Neural progenitor cell (in vitro differentiated cells): Measurements from ENCODE around the gene CTTN. TPM values are rescaled to one million over a fixed set of nuclear protein-coding genes. Genes with fewer than 3 reads are reported as not detected.

Experiments used
- DNase-seq: peaks from one replicate; pipeline ENCODE4 v3.0.0-alpha.2; 2016; ENCODE audit warnings: low spot score
- H2AFZ ChIP-seq: fragments of 200-600 bp; sonication (generic); replicated peaks from 2 replicates; pipeline ENCODE4 v1.6.1; 2016; ENCODE audit warnings: antibody characterized with exemption
- H3F3A ChIP-seq: fragments of 200-600 bp; sonication (generic); 2 replicates; pipeline ENCODE4 v1.6.1; 2016; ENCODE audit warnings: antibody characterized with exemption, low read depth
- H3K27ac ChIP-seq: fragments of 200-600 bp; sonication (generic); 2 replicates; pipeline ENCODE4 v1.5.1; 2016; ENCODE audit warnings: mild to moderate bottlenecking
- H3K27me3 ChIP-seq: fragments of 200-600 bp; sonication (generic); 2 replicates; pipeline ENCODE4 v1.6.1; 2016; ENCODE audit warnings: mild to moderate bottlenecking, moderate library complexity
- H3K36me3 ChIP-seq: fragments of 200-600 bp; sonication (generic); 2 replicates; pipeline ENCODE4 v1.5.1; 2016
- H3K4me1 ChIP-seq: fragments of 200-600 bp; sonication (generic); 2 replicates; pipeline ENCODE4 v1.6.1; 2016; ENCODE audit warnings: mixed run types
- H3K4me2 ChIP-seq: fragments of 200-600 bp; sonication (generic); 2 replicates; pipeline ENCODE4 v1.6.1; 2016
- H3K4me3 ChIP-seq: fragments of 200-600 bp; sonication (generic); 2 replicates; pipeline ENCODE4 v1.5.1; 2016
- H3K79me2 ChIP-seq: fragments of 200-600 bp; sonication (generic); 2 replicates; pipeline ENCODE4 v1.6.1; 2016; ENCODE audit warnings: low read depth
- H3K9ac ChIP-seq: fragments of 200-600 bp; sonication (generic); 2 replicates; pipeline ENCODE4 v1.6.1; 2016
- H3K9me3 ChIP-seq: fragments of 200-600 bp; sonication (generic); 2 replicates; pipeline ENCODE4 v1.5.1; 2016; ENCODE audit warnings: low read depth
- H4K20me1 ChIP-seq: fragments of 200-600 bp; sonication (generic); 2 replicates; pipeline ENCODE4 v1.6.1; 2016; ENCODE audit warnings: low read depth
- H3K27ac Mint-ChIP-seq: 3 replicates; pipeline ENCODE4 v1.8.0; 2021; ENCODE audit warnings: mixed read lengths
- H3K27me3 Mint-ChIP-seq: 2 replicates; pipeline ENCODE4 v1.8.0; 2022; ENCODE audit warnings: low read depth, mild to moderate bottlenecking, inconsistent platforms, moderate library complexity, mixed read lengths; ENCODE audit not compliant: insufficient read depth
- H3K36me3 Mint-ChIP-seq: 3 replicates; pipeline ENCODE4 v1.8.0; 2021; ENCODE audit warnings: mixed read lengths
- H3K4me1 Mint-ChIP-seq: 3 replicates; pipeline ENCODE4 v1.8.0; 2021; ENCODE audit warnings: mixed read lengths
- H3K4me3 Mint-ChIP-seq: 3 replicates; pipeline ENCODE4 v1.8.0; 2021; ENCODE audit warnings: mild to moderate bottlenecking, moderate library complexity, mixed read lengths
- H3K9me3 Mint-ChIP-seq: 3 replicates; pipeline ENCODE4 v1.8.0; 2020; ENCODE audit warnings: mixed read lengths
- EZH2 ChIP-seq: fragments of 200-600 bp; sonication (generic); IDR thresholded peaks from 2 replicates; pipeline ENCODE4 v1.6.1; 2017; ENCODE audit warnings: antibody characterized with exemption, mild to moderate bottlenecking, moderate library complexity
- EZH2phosphoT487 ChIP-seq: fragments of 200-600 bp; sonication (generic); IDR thresholded peaks from 2 replicates; pipeline ENCODE4 v1.6.1; 2017; ENCODE audit warnings: antibody characterized with exemption
- total RNA-seq: library from RNA; depleted of rRNA; stranded (reverse); fragments of >200 nt; gene quantifications from 2 replicates; pipeline ENCODE4 v1.2.3, GENCODE V29; 2015; ENCODE audit warnings: low replicate concordance
- TF ChIP-seq, protein P1 (sequence below): fragments of 200-600 bp; sonication (generic); IDR thresholded peaks from 2 replicates; pipeline ENCODE4 v1.5.1; 2017; ENCODE audit warnings: antibody characterized with exemption, mild to moderate bottlenecking

Gene CTTN
- total RNA-seq, 1 donor from 2014 or later: 200 TPM

DNA sequence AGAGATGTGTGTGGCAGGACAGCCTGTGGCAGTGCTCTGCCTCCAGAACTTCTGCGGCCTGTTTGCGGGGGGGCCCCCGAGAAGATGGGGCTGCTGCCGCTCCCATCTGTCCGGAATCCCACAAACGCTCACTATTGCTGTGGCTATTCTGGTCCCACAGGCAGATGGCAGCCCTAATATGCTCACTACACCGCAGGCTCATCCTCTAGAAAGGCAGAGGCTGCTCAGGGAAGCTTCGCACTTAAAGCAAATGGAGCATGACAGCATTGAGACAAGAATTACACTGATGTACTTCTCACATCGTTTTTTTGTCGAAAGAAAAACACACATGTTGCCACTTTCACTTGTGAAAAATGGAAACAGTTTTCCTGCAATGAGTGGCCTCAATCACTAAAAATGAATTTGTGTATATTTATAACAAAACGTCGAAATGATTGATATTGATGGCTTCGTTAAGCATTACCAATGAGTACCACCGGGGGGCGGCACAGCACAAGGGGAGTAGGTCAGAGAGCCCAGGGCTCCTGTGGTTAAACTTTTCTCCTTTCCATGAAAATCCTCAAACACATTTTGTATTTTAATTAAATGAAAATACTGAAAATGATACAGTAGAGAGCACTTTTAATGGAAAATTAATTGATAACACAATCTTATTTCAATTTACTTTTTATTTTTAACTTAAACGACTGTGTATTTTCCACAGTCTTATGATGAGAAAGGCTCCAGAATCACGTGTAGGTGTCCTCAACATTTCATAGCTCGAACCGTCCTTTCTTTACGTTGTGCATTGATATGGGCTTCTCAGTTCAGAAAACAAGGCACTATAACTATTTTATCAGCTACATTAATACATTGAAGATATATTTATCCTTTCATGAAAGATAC is 69.1 kb downstream of the CTTN start:
- no peak overlapping the region for H3K4me3 Mint-ChIP-seq
- Histone ChIP-seq H3K79me2 (no peaks in the 10 kb centered on the region), H3K36me3 (no peaks in the 10 kb centered on the region), H3K27me3 (no peaks in the 10 kb centered on the region), H3F3A (no peaks in the 10 kb centered on the region), H3K4me2 (no peak overlapping the region), H3K9ac (no peak overlapping the region), H3K4me1 (peaks cover 4% of the 10 kb centered on the region), H2AFZ (peak overlapping the region; percentile 5), H4K20me1 (no peaks in the 10 kb centered on the region), H3K4me3 (no peak overlapping the region), H3K27ac (no peak overlapping the region), H3K9me3 (no peaks in the 10 kb centered on the region)
- no peak overlapping the region for H3K27ac Mint-ChIP-seq
- no peaks in the 10 kb centered on the region for H3K36me3 Mint-ChIP-seq
- no peak for TF ChIP-seq EZH2
- no peak for TF ChIP-seq EZH2phosphoT487
- TF ChIP-seq, protein P1, sequence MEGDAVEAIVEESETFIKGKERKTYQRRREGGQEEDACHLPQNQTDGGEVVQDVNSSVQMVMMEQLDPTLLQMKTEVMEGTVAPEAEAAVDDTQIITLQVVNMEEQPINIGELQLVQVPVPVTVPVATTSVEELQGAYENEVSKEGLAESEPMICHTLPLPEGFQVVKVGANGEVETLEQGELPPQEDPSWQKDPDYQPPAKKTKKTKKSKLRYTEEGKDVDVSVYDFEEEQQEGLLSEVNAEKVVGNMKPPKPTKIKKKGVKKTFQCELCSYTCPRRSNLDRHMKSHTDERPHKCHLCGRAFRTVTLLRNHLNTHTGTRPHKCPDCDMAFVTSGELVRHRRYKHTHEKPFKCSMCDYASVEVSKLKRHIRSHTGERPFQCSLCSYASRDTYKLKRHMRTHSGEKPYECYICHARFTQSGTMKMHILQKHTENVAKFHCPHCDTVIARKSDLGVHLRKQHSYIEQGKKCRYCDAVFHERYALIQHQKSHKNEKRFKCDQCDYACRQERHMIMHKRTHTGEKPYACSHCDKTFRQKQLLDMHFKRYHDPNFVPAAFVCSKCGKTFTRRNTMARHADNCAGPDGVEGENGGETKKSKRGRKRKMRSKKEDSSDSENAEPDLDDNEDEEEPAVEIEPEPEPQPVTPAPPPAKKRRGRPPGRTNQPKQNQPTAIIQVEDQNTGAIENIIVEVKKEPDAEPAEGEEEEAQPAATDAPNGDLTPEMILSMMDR: peak; percentile 99
- peaks cover 14% of the 10 kb centered on the region for H3K4me1 Mint-ChIP-seq
- H3K9me3 Mint-ChIP-seq: no peaks in the 10 kb centered on the region
- H3K27me3 Mint-ChIP-seq: peaks cover 14% of the 10 kb centered on the region
- peak; percentile 80 for DNase-seq

DNA sequence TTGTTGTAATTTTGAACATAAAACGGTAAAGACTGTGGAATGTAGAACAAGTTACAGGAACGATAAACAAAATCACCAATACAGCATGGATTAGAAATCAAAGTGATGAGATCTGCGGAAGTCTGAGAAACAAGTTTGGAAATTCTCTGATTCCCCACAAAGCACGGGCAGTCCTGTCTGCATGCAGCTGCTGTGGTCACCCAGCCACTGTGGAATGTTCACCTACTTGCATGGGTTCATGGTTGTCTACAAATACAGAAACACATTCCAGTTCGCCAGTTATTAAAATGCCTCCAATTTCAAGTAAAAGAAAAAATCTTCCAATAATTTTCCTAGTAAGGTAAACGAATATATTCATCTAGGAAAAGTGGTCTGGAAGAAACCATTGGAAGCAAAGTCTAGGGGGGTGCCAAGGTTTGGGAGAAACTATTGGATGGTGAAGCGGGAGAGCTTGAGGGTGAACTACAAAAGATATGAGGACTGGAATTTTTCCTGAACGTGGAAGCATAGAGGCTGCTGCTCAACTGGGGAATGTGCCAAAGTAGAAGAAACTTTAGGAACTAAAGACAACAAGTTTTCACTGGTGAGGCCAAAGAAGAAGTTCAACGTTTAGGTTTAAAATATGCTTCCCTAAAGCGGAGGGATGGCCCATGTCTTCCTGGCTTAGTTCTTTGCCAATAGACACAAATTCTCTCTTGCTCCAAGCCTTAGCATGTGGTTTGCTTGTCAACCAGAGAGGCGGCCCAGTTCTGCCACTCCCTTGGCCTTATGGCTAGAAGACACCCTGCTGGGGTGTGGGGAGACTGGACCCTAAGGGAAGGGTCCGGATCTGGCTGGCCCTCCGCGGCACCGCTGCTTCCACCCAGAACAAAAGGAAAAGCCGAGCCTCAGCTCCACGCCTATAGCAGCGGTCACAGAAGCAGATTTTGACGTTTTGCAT is 70.2 kb downstream of the CTTN start:
- TF ChIP-seq EZH2: no peak
- TF ChIP-seq, protein P1: no peak
- no peak for TF ChIP-seq EZH2phosphoT487
- peaks cover 14% of the 10 kb centered on the region for H3K27me3 Mint-ChIP-seq

DNA sequence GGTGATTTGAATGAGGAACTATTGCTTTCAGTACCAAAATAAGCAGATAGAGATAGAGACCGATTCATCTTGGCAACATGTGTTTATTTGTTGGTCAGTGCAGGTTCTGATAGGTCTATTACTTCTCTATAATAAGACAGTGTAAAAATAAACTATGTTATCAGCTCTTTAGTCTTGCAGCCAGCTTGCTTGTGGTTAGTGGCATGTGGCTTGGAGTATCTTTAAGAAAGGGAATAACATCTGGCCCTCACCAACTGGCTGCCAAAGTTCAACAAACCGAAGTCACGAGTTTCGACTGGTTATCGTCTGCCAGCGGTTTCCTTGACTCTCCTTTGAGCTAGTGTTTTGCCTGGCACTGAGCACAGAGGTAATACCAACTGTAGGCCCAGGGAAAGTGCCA is 71.8 kb downstream of the CTTN start:
- H3K4me3 ChIP-seq: no peak overlapping the region
- no peak overlapping the region for H3K4me2 ChIP-seq
- H3K27ac ChIP-seq: no peak overlapping the region
- no peak overlapping the region for H3K4me3 Mint-ChIP-seq
- no peak overlapping the region for H2AFZ ChIP-seq
- H3K4me1 Mint-ChIP-seq: peaks cover 10% of the 10 kb centered on the region
- H3K27me3 ChIP-seq: no peaks in the 10 kb centered on the region
- no peaks in the 10 kb centered on the region for H3K36me3 ChIP-seq
- TF ChIP-seq, protein P1: no peak
- peaks cover 14% of the 10 kb centered on the region for H3K27me3 Mint-ChIP-seq
- H3K27ac Mint-ChIP-seq: no peak overlapping the region
- H3K36me3 Mint-ChIP-seq: no peaks in the 10 kb centered on the region
- H4K20me1 ChIP-seq: no peaks in the 10 kb centered on the region
- H3K79me2 ChIP-seq: no peaks in the 10 kb centered on the region
- no peaks in the 10 kb centered on the region for H3F3A ChIP-seq
- H3K4me1 ChIP-seq: peaks cover 4% of the 10 kb centered on the region
- no peak for DNase-seq
- no peaks in the 10 kb centered on the region for H3K9me3 ChIP-seq
- H3K9ac ChIP-seq: no peak overlapping the region
- no peaks in the 10 kb centered on the region for H3K9me3 Mint-ChIP-seq

More for the DNA sequence above, 70.2 kb downstream of the CTTN start:
- no peak overlapping the region for H3K4me2 ChIP-seq
- H3K9ac ChIP-seq: no peak overlapping the region
- no peak overlapping the region for H3K27ac ChIP-seq
- H3K9me3 ChIP-seq: no peaks in the 10 kb centered on the region
- no peaks in the 10 kb centered on the region for H3F3A ChIP-seq
- no peak overlapping the region for H3K27ac Mint-ChIP-seq
- no peaks in the 10 kb centered on the region for H3K36me3 ChIP-seq
- H3K9me3 Mint-ChIP-seq: no peaks in the 10 kb centered on the region
- H2AFZ ChIP-seq: no peak overlapping the region
- no peaks in the 10 kb centered on the region for H4K20me1 ChIP-seq
- DNase-seq: no peak
- H3K4me1 ChIP-seq: peaks cover 4% of the 10 kb centered on the region
- H3K4me3 Mint-ChIP-seq: no peak overlapping the region
- H3K4me1 Mint-ChIP-seq: peaks cover 14% of the 10 kb centered on the region
- no peaks in the 10 kb centered on the region for H3K36me3 Mint-ChIP-seq
- no peaks in the 10 kb centered on the region for H3K27me3 ChIP-seq
- H3K79me2 ChIP-seq: no peaks in the 10 kb centered on the region
- H3K4me3 ChIP-seq: no peak overlapping the region
